Mesenchymal stem cell (in vitro differentiated cells and primary cell): Measurements from ENCODE around the gene CYSLTR1.
"Not testable (repeated sequence)": the region's sequence is repeated elsewhere in the genome, so short reads cannot be mapped to it uniquely, and the experiment has no call there.

Experiments
- DNase-seq: peaks from one replicate; pipeline ENCODE4 v3.0.0-alpha.2; 2013
- H2AFZ ChIP-seq: one replicate; pipeline ENCODE4 v1.6.1; 2013; ENCODE audit warnings: low read depth, mild to moderate bottlenecking, control low read depth, inconsistent platforms, low read length, moderate library complexity
- H2AK5ac ChIP-seq: 2 replicates; pipeline ENCODE4 v1.6.1; 2013; ENCODE audit warnings: low read length, moderate library complexity, mild to moderate bottlenecking, inconsistent platforms; ENCODE audit not compliant: severe bottlenecking
- H2BK120ac ChIP-seq: one replicate; pipeline ENCODE4 v1.6.1; 2013; ENCODE audit warnings: low read depth, mild to moderate bottlenecking, inconsistent platforms, low read length, moderate library complexity
- H2BK12ac ChIP-seq, 2 experiments: one replicate each; pipeline ENCODE4 v1.6.1; 2013; ENCODE audit warnings: inconsistent platforms in 2 of 2, low read length in 2 of 2, mild to moderate bottlenecking in 2 of 2, moderate library complexity in 2 of 2, control low read depth in 1 of 2
- H2BK15ac ChIP-seq: one replicate; pipeline ENCODE4 v1.6.1; 2013; ENCODE audit warnings: mild to moderate bottlenecking, low read depth, inconsistent platforms; ENCODE audit not compliant: poor library complexity, severe bottlenecking
- H2BK5ac ChIP-seq: 2 replicates; pipeline ENCODE4 v1.6.1; 2013; ENCODE audit warnings: low read depth, mild to moderate bottlenecking, low read length, control low read depth, inconsistent platforms; ENCODE audit not compliant: poor library complexity, severe bottlenecking
- H3K14ac ChIP-seq, 2 experiments: one replicate each; pipeline ENCODE4 v1.6.1; 2013; ENCODE audit warnings: inconsistent platforms in 2 of 2, low read length in 2 of 2, control low read depth in 1 of 2, mild to moderate bottlenecking in 1 of 2, moderate library complexity in 1 of 2
- H3K18ac ChIP-seq, 2 experiments: one replicate each; pipeline ENCODE4 v1.6.1; 2013; ENCODE audit warnings: inconsistent platforms in 2 of 2, low read length in 2 of 2, control low read depth in 1 of 2, low read depth in 1 of 2, mild to moderate bottlenecking in 1 of 2
- H3K23ac ChIP-seq, 2 experiments: one replicate each; pipeline ENCODE4 v1.6.1; 2013; ENCODE audit warnings: inconsistent platforms in 2 of 2, low read length in 2 of 2, mild to moderate bottlenecking in 2 of 2, moderate library complexity in 2 of 2, control low read depth in 1 of 2
- H3K27ac ChIP-seq: 2 replicates; pipeline ENCODE4 v1.5.1; 2013; ENCODE audit warnings: mild to moderate bottlenecking, moderate library complexity, low read length, control low read depth, inconsistent platforms; ENCODE audit not compliant: poor library complexity, severe bottlenecking
- H3K27me3 ChIP-seq, 2 experiments: 2 replicates each; pipeline versions ENCODE4 v1.6.1 to v1.7.0; 2013; ENCODE audit warnings: low read length in 2 of 2, mild to moderate bottlenecking in 2 of 2, moderate library complexity in 2 of 2, control low read depth in 1 of 2, inconsistent platforms in 1 of 2; ENCODE audit not compliant: control insufficient read depth in 1 of 2, insufficient read depth in 1 of 2
- H3K36me3 ChIP-seq, 2 experiments: 2 replicates each; pipeline versions ENCODE4 v1.6.1 to v1.7.0; 2013; ENCODE audit warnings: low read length in 2 of 2, control low read depth in 1 of 2, inconsistent platforms in 1 of 2, low read depth in 1 of 2, mild to moderate bottlenecking in 1 of 2; ENCODE audit not compliant: insufficient read depth in 2 of 2, control insufficient read depth in 1 of 2
- H3K4ac ChIP-seq, 2 experiments: one replicate each; pipeline ENCODE4 v1.6.1; 2013; ENCODE audit warnings: inconsistent platforms in 2 of 2, low read length in 2 of 2, mild to moderate bottlenecking in 2 of 2, moderate library complexity in 2 of 2, control low read depth in 1 of 2, low read depth in 1 of 2
- H3K4me1 ChIP-seq: 2 replicates; pipeline ENCODE4 v1.6.1; 2013; ENCODE audit warnings: low read depth, low read length, control low read depth; ENCODE audit not compliant: control insufficient read depth, insufficient read depth
- H3K4me2 ChIP-seq: 2 replicates; pipeline ENCODE4 v1.6.1; 2013; ENCODE audit warnings: low read length, mild to moderate bottlenecking, inconsistent platforms; ENCODE audit not compliant: poor library complexity, severe bottlenecking
- H3K4me3 ChIP-seq, 2 experiments: 2 replicates each; pipeline versions ENCODE4 v1.5.1 to v1.7.0; 2013; ENCODE audit warnings: low read length in 2 of 2, mild to moderate bottlenecking in 2 of 2, control low read depth in 1 of 2, low read depth in 1 of 2; ENCODE audit not compliant: insufficient read depth in 1 of 2
- H3K79me1 ChIP-seq: replicated peaks from 2 replicates; pipeline ENCODE4 v1.6.1; 2013; ENCODE audit warnings: mild to moderate bottlenecking, control low read depth, low read length, inconsistent platforms; ENCODE audit not compliant: poor library complexity, severe bottlenecking
- H3K9ac ChIP-seq: 2 replicates; pipeline ENCODE4 v1.7.0; 2013; ENCODE audit warnings: mild to moderate bottlenecking, low read length, moderate library complexity
- H3K9me3 ChIP-seq: 2 replicates; pipeline ENCODE4 v1.7.0; 2013; ENCODE audit warnings: mild to moderate bottlenecking, low read length; ENCODE audit not compliant: control insufficient read depth
- H4K8ac ChIP-seq: one replicate; pipeline ENCODE4 v1.6.1; 2013; ENCODE audit warnings: inconsistent platforms, mild to moderate bottlenecking, low read length, moderate library complexity
- H4K91ac ChIP-seq: one replicate; pipeline ENCODE4 v1.6.1; 2013; ENCODE audit warnings: mild to moderate bottlenecking, low read length, inconsistent platforms
- WGBS: methylation state at CpG from one replicate; pipeline ENCODE4 v1.1.7; 2013; ENCODE audit warnings: mixed read lengths; 5-methylcytosine and 5-hydroxymethylcytosine counted together

Gene CYSLTR1

GRCh38 chrX:78313526-78313925, 13.9 kb downstream of the CYSLTR1 start:
- Histone ChIP-seq H3K23ac (no peak overlapping the region), H3K4me3 (no peak overlapping the region), H3K79me1 (no peaks in the 10 kb centered on the region), H4K8ac (no peak overlapping the region), H3K18ac (no peak overlapping the region), H3K27me3 (no peaks in the 10 kb centered on the region), H3K14ac (no peak overlapping the region), H2AFZ (no peak overlapping the region), H2AK5ac (no peak overlapping the region), H3K36me3 (no peaks in the 10 kb centered on the region), H2BK5ac (no peak overlapping the region), H3K9ac (no peak overlapping the region), H2BK12ac (no peak overlapping the region), H3K4me2 (no peak overlapping the region), H3K4me1 (no peaks in the 10 kb centered on the region), H2BK15ac (no peak overlapping the region), H3K27ac (no peak overlapping the region), H3K9me3 (no peaks in the 10 kb centered on the region), H4K91ac (no peak overlapping the region), H2BK120ac (no peak overlapping the region), H3K4ac (no peak overlapping the region)
- no peak for DNase-seq
- 46% methylated on average over 3 of the region's 3 CpGs for WGBS

- no peak overlapping the region for H2BK15ac ChIP-seq
- no peak overlapping the region for H3K23ac ChIP-seq
- H3K18ac ChIP-seq, result no peak overlapping the region
- no peak overlapping the region for H3K4me3 ChIP-seq
- no peak overlapping the region for H2AK5ac ChIP-seq
- H4K8ac ChIP-seq, result no peak overlapping the region
- DNase-seq, result no peak
- no peaks in the 10 kb centered on the region for H3K4me1 ChIP-seq
- no peak overlapping the region for H3K4me2 ChIP-seq
- H3K9me3 ChIP-seq, result no peaks in the 10 kb centered on the region
- H2BK120ac ChIP-seq, result no peak overlapping the region
- no peaks in the 10 kb centered on the region for H3K36me3 ChIP-seq
- H3K27ac ChIP-seq, result no peak overlapping the region
- H3K79me1 ChIP-seq, result no peaks in the 10 kb centered on the region
- H3K9ac ChIP-seq, result no peak overlapping the region
- H2BK5ac ChIP-seq, result no peak overlapping the region
- H2AFZ ChIP-seq, result no peak overlapping the region
- H3K27me3 ChIP-seq, result no peaks in the 10 kb centered on the region
- H2BK12ac ChIP-seq, result no peak overlapping the region
- H4K91ac ChIP-seq, result no peak overlapping the region
- H3K14ac ChIP-seq, result no peak overlapping the region
- no peak overlapping the region for H3K4ac ChIP-seq
Measured at GRCh38 chrX:78307665-78308064, 19.7 kb downstream of the CYSLTR1 start.

GRCh38 chrX:78303086-78303485, 24.3 kb downstream of the CYSLTR1 start:
- no peak overlapping the region for H2AK5ac ChIP-seq
- no peak overlapping the region for H3K9ac ChIP-seq
- no peak overlapping the region for H3K23ac ChIP-seq
- H3K36me3 ChIP-seq, result no peaks in the 10 kb centered on the region
- H3K79me1 ChIP-seq, result no peaks in the 10 kb centered on the region
- H4K91ac ChIP-seq, result no peak overlapping the region
- no peak overlapping the region for H3K4ac ChIP-seq
- WGBS, result no CpG with 5 or more reads among the region's 2 CpGs
- no peak for DNase-seq
- H2BK120ac ChIP-seq, result no peak overlapping the region
- no peak overlapping the region for H2BK12ac ChIP-seq
- H2AFZ ChIP-seq, result no peak overlapping the region
- no peak overlapping the region for H2BK15ac ChIP-seq
- no peak overlapping the region for H2BK5ac ChIP-seq
- no peak overlapping the region for H4K8ac ChIP-seq
- no peak overlapping the region for H3K27ac ChIP-seq
- no peak overlapping the region for H3K4me2 ChIP-seq
- H3K4me3 ChIP-seq, result no peak overlapping the region
- no peaks in the 10 kb centered on the region for H3K4me1 ChIP-seq
- no peak overlapping the region for H3K18ac ChIP-seq
- H3K27me3 ChIP-seq, result no peaks in the 10 kb centered on the region
- H3K9me3 ChIP-seq, result peaks cover 15% of the 10 kb centered on the region
- no peak overlapping the region for H3K14ac ChIP-seq

GRCh38 chrX:78300933-78301332, 26.5 kb downstream of the CYSLTR1 start:
- H3K79me1 ChIP-seq, H3K36me3 ChIP-seq, H3K23ac ChIP-seq, H3K4me3 ChIP-seq, H2BK15ac ChIP-seq, H3K14ac ChIP-seq, H3K18ac ChIP-seq, H3K27me3 ChIP-seq, H2BK5ac ChIP-seq, H4K91ac ChIP-seq, H3K27ac ChIP-seq, H3K4me2 ChIP-seq, H2AK5ac ChIP-seq, H3K9ac ChIP-seq, H3K4ac ChIP-seq, H3K4me1 ChIP-seq, H2BK12ac ChIP-seq, H4K8ac ChIP-seq, H2BK120ac ChIP-seq, H2AFZ ChIP-seq, DNase-seq: not testable (repeated sequence)
- peaks cover 15% of the 10 kb centered on the region for H3K9me3 ChIP-seq
- WGBS, result no CpG with 5 or more reads among the region's 1 CpG
